ENCODE measurements around the gene RANBP9. TPM values are rescaled to one million over a fixed set of nuclear protein-coding genes. Genes with fewer than 3 reads are reported as not detected.

The RANBP9 gene
- total RNA-seq, 1 donor from 2014 or later = 21.0 TPM

GRCh38 chr6:13710552-13711323 is 897 bp downstream of the RANBP9 start:
- peak; percentile 32 to 47 for DNase-seq (ENCODE audit: low read depth in 2 of 2)

DNA sequence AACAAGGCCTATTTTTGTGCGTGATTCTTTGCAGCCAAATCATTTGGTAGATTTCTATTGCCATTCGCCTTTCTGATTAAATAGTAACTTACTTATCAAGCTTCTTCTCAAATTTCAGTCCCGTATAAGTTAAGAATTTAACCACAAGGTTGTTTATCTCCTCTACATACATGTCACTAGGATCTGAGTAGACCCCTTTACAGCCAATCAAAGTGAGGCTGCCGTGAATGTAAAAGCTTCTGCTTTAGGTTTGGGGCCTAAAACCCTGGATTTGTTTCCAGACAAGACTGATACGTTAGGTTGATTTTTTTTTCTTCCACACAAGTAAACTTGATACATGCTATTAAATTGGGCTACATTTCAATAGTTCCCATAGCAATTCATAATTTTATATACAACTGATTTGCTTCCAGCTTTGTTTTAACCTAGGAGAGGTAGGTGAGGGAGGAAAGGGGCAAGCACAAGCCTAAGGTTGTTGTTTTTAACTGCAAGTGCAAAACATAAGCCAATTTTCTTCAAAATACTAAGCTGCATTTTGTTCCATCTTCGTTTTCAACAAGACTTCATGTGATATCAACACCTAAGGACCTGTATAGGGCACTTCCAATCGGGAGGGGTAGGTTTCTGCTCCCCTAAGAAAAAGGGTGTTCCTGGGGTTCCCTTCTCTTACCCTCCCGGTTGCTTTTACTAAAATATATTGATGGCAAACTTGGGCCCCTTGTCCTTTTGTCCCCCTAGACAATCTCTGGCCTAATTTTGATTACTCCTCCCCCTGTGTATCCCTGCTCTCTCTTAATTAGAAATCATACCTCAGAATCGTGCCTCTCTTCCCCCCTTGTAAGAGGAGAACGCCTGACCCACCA is 1.7 kb downstream of the RANBP9 start:
- peak; percentile 47 to 56 for DNase-seq (ENCODE audit: low read depth in 2 of 2)

- DNase-seq (ENCODE audit: low read depth in 2 of 2) = peak; percentile 39 to 55
Measured at GRCh38 chr6:13708736-13709135, 2.9 kb downstream of the RANBP9 start.

GRCh38 chr6:13703496-13703895 is 8.1 kb downstream of the RANBP9 start:
- peak; percentile 28 to 41 for DNase-seq (ENCODE audit: low read depth in 2 of 2)

- DNase-seq (ENCODE audit: low read depth in 2 of 2) = peak in 1 of 2 donors; percentile 10
Measured at GRCh38 chr6:13702809-13703302, 8.8 kb downstream of the RANBP9 start.

GRCh38 chr6:13700232-13700631 is 11.4 kb downstream of the RANBP9 start:
- no peak for DNase-seq (ENCODE audit: low read depth in 2 of 2)

DNA sequence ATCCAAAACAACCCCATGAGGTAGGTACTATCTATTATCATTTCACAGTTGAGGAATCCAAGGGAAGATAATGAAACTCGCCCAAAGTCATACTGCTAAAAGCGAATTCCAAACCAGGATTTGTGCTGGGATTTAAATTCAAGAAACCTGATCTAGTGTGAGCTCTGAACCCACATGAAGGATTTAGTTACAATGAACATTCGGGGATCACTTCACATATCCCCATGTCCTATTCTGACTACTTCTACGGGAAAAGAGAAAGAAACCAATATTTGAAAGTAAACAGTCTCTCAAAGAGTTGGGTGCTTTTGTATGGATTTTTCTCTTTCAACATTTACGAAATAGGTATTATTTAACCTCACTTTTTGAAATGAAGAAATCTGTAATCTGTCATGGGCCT is 12.9 kb downstream of the RANBP9 start:
- DNase-seq (ENCODE audit: low read depth in 2 of 2) = no peak

DNA sequence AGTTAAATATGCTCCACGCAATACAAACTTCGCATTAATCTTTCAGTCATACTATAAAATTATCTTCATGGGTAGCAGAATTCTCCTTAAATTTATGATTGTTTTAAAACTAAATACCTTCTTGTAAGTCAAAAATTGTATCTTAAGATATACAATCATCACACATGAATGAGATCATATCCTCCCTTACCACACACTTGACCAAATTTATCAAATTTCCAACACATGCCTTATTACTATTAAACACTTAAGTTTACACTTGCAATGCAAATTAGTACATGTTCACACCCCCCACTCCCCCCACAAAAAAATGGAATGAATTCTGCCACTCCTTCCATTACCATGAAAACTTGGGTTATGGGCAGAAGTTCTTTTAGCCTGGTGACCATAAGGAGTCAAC is 13.8 kb downstream of the RANBP9 start:
- no peak for DNase-seq (ENCODE audit: low read depth in 2 of 2)

GRCh38 chr6:13696226-13696625 is 15.4 kb downstream of the RANBP9 start:
- DNase-seq (ENCODE audit: low read depth in 2 of 2) = peak in 1 of 2 donors; percentile 5

- DNase-seq (ENCODE audit: low read depth in 2 of 2) = no peak
Measured at GRCh38 chr6:13695252-13695651, 16.4 kb downstream of the RANBP9 start.

- DNase-seq (ENCODE audit: low read depth in 2 of 2) = no peak
Measured at GRCh38 chr6:13694562-13694961, 17.1 kb downstream of the RANBP9 start.

- peak in 1 of 2 donors; percentile 23 for DNase-seq (ENCODE audit: low read depth in 2 of 2)
Measured at GRCh38 chr6:13689511-13690256, 22.0 kb downstream of the RANBP9 start.

GRCh38 chr6:13688692-13689196 is 22.9 kb downstream of the RANBP9 start:
- DNase-seq (ENCODE audit: low read depth in 2 of 2) = no peak

- no peak for DNase-seq (ENCODE audit: low read depth in 2 of 2)
Measured at GRCh38 chr6:13687917-13688351, 23.7 kb downstream of the RANBP9 start.

DNA sequence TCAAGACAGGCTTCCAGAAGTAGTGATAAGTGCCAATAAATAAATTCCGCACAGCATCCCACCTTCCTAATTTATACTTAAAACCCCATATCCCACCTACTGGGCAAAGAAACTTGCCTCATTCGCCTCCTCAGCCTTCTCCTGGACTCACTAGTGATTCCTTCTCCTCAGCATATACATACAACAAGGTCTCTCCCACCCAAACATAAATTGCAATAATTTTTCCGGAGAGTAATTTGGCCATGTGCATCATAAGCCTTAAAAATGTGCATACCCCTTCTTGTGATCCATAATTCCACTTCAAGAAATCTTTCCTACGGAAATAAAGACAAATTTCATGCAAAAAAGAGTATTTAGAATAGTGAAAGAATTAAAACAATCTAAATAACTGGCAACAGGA is 26.8 kb downstream of the RANBP9 start:
- no peak for DNase-seq (ENCODE audit: low read depth in 2 of 2)

DNA sequence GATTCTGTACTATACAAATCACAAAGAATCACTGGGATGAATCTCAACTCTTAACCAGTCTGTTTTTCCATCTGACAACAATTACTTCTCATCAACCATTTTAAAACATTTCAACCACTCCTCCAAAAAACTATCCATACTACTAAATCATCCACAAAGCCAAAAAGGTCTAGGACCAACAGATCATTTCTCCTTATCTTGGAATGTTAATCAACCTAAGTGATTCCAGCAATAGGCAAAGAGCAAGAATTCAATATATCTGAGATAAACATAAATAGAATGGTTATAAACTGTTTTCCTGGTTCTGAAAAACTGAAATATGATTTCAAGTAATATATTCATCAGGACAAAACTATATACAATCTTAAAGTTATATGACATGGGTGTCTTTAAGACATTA is 28.6 kb downstream of the RANBP9 start:
- DNase-seq (ENCODE audit: low read depth in 2 of 2) = no peak

DNA sequence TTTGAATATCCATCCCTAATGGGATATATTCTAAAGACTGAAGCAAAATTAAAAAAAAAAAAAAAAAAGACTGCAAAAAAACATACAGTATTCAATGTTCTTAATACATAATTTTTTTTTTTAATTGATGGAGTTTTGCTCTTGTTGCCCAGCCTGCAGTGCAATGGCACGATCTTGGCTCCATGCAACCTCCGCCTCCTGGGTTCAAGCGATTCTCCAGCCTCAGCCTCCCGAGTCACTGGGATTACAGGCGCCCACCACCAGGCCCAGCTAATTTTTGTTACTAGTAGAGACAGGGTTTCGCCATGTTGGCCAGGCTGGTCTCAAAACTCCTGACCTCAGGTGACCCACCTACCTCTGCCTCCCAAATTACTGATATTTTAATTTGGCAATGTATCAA is 29.3 kb downstream of the RANBP9 start:
- DNase-seq (ENCODE audit: low read depth in 2 of 2) = no peak

DNA sequence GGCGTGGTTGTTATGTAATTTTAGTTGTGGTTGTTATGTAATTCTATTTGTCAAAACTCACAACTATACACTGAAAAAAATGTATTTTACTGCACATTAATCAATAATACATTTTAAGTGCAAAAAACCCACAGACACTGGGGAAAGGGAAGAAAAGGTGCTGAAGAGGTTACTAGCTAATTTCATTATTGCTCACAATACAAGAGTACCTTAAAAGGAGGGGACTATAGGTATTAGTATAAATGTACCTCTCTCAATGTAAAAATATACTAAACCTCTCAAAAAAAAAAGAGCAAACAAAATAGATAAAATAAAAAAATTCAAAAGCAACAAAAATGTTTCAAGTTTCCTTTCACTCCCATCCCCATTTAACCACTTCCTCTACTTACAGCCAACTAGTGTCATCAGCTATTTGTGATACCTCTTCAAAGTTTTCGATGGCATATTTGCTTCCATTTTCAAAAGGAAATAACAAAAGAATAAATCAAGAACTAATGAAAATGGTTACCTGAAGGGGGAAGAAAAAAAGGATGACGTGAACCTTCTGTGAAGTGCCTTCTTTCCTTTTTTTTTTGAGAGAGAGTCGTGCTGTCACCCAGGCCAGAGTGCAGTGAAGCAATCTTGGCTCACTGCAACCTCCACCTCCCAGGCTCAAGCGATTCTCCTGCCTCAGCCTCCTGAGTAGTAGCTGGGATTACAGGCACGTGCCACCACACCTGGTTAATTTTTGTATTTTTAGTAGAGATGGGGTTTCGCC is 30.2 kb downstream of the RANBP9 start:
- no peak for DNase-seq (ENCODE audit: low read depth in 2 of 2)

DNA sequence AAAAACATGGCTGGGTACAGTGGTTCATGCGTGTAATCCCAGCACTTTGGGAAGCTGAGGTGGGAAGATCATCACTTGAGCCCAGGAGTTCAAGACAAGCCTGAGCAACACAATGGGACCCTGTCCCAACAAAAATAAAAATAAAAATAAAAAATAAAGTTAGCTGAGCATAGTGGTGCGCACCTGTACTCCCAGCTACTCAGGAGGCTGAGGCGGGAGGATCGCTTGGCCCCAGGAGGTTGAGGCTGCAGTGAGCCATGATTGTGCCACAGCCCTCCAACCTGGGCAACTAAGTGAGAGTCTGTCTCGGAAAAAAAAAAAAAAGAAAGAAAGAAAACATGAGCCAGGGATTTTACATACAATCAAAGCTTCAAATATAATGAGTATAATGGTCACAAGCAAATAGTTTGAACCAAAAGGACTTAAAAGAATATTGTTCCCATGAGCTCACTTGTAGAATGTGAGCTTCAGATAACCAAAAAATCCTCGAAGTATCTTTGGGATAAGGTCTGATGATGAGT is 31.1 kb downstream of the RANBP9 start:
- no peak for DNase-seq (ENCODE audit: low read depth in 2 of 2)

DNA sequence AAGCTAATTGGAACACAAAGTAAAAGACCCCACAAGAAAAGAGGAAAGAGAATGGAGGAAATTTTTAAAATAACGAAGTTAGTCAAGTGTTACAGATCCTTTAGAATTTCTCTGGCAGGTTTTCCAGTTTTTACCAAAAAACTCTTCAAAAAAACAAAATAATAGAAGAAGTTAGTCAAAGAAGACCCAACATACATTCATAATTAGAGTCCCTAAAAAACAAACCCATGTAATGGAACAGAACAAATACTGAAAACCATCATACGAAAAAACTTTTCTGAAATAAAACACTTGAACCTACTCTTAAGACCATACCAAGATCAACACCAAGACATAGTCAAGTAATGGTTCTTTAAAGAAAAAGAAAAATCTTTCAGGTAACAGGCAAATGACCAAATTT is 31.6 kb downstream of the RANBP9 start:
- DNase-seq (ENCODE audit: low read depth in 2 of 2) = no peak

All from lung microvascular endothelial cell (primary cell).